ENCODE data around the gene UNC13C. TPM values are rescaled to one million over a fixed set of nuclear protein-coding genes. Genes with fewer than 3 reads are reported as not detected.
A peak's percentile ranks its signal among the peaks of the same experiment; 100 is the strongest.

The UNC13C gene
- total and polyA plus RNA-seq, 9 donors: 2.0 to 5.7 (median 3.5) TPM

DNA sequence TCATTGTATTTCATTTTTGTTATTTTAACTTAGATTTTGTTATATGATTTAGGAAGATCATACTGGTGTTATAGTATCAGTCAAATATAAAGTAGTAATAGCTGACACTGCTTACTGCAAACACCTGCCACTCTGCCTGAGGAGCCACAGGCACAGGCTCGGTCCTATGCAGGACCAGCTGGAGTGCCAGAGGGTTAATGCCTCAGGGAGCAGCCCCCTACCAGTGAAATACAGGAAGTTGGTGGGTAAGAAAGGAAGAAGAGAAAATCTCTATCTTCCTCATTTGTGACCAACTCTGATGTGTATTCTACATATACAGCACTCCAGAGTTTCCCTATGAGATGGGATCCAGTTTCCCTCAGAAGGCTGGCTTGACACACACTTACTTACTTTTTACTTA is 593.3 kb downstream of the UNC13C start:
- no CpG with 5 or more reads among the region's 1 CpG for WGBS (ENCODE audit: insufficient coverage)
- no peak for DNase-seq

DNA sequence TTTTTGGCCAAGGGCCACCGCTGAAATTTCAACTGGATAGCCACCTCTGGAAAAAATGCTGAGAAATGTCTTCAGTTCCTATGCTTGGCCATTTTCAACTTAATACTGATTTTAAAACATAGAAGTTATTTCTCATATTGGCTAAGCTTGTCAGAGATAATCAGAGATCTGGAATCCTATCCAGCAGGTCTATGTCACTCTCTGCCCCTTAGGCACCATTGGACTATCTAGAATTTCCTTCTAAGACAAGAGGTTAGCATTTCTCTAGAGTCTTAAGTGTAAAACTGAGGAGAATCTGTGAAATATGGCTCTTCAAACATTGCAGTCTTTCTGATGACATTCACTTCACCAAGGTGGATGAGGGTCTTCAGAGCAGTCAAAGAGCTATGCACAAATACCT is 597.3 kb downstream of the UNC13C start:
- H3K4me3 ChIP-seq (ENCODE audit: low read length): no peak overlapping the region
- DNase-seq: no peak
- H3K27ac ChIP-seq (ENCODE audit: low read length): no peak overlapping the region
- no CpG with 5 or more reads among the region's 1 CpG for WGBS (ENCODE audit: insufficient coverage)
- no peaks in the 10 kb centered on the region for H3K36me3 ChIP-seq (ENCODE audit: control insufficient read depth, insufficient read depth, low read length)
- H3K9me3 ChIP-seq (replicated peaks; ENCODE audit: control insufficient read depth, low read depth, low read length): no peaks in the 10 kb centered on the region
- no peaks in the 10 kb centered on the region for H3K27me3 ChIP-seq (ENCODE audit: control insufficient read depth, insufficient read depth, low read length)
- peaks cover 8% of the 10 kb centered on the region for H3K4me1 ChIP-seq (ENCODE audit: control insufficient read depth, insufficient read depth, low read length)

More for the DNA sequence above, 593.3 kb downstream of the UNC13C start:
- no peaks in the 10 kb centered on the region for H3K36me3 ChIP-seq (ENCODE audit: control insufficient read depth, insufficient read depth, low read length)
- H3K4me1 ChIP-seq (ENCODE audit: control insufficient read depth, insufficient read depth, low read length): no peaks in the 10 kb centered on the region
- H3K27ac ChIP-seq (ENCODE audit: low read length): no peak overlapping the region
- no peaks in the 10 kb centered on the region for H3K9me3 ChIP-seq (replicated peaks; ENCODE audit: control insufficient read depth, low read depth, low read length)
- no peaks in the 10 kb centered on the region for H3K27me3 ChIP-seq (ENCODE audit: control insufficient read depth, insufficient read depth, low read length)
- H3K4me3 ChIP-seq (ENCODE audit: low read length): no peak overlapping the region

DNA sequence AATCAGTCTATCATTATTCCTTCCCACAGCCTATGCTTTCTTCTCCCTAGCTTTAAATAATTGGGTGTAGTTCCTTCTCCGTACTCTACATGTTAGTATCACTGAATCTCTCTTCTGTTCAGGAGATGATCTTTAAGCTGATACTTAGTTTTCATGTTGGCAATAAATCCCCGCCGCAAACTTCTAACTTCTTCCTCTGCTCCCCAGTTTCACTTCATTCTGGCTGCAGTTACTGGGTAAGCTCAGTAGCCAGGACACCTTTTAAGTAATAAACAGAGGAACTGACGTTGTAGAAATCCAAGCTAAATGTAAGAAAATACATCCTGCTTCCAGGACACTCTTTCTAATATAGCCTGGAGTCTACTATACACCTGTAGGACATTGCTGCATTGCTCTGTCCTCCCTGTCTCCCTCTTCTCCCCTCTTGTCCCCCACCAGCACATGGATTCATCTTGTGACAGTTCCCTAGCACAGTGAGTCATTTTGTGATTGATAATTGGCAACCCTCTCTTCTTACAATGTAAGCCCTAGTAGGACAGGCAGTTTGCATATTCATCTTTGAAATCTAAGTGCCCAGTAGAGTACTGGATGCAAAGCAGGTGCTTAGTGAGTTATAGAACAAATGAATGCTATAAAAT is 598.2 kb downstream of the UNC13C start:
- no peak overlapping the region for H3K4me3 ChIP-seq (ENCODE audit: low read length)
- DNase-seq: peak; percentile 45
- 40% methylated on average over 1 of the region's 4 CpGs for WGBS (ENCODE audit: insufficient coverage)
- H3K36me3 ChIP-seq (ENCODE audit: control insufficient read depth, insufficient read depth, low read length): no peaks in the 10 kb centered on the region
- H3K27me3 ChIP-seq (ENCODE audit: control insufficient read depth, insufficient read depth, low read length): no peaks in the 10 kb centered on the region
- H3K27ac ChIP-seq (ENCODE audit: low read length): no peak overlapping the region
- no peaks in the 10 kb centered on the region for H3K9me3 ChIP-seq (replicated peaks; ENCODE audit: control insufficient read depth, low read depth, low read length)
- peaks cover 8% of the 10 kb centered on the region for H3K4me1 ChIP-seq (ENCODE audit: control insufficient read depth, insufficient read depth, low read length)

DNA sequence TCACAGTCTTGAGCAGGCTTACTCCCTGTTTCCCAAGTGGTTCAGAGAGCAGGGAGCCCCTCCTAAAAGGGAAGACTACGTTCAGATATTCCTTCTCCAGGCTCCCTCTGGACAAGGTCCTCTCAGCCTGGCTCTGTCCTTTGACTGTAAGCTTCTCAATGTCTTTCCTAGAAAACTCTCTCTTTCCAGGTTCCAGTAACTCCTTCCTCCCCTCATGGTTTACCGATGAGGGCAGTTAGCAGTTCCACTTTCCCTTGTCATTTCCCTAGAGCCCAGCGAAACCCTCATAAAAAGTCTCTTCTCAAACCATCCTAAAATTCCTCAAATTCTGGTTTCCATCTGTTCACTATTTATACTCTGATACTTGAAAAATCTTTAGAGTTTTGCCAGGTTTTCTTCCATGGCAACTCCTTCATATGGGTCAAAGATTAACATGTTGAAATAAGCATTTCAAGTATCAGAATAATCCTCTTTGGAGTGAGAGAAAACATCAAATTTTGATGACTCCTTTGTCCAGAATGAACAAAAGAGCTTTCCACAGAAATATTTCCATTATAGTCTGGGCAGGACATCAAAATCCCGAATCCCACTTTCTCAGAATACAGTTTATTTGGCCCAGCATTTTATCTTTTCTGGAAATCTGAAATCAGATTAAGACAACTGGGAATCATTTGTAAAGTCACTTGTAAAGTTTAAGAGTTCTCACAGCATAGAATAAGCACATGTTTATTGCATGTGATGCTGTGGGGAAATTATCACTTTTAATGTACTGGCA is 599.4 kb downstream of the UNC13C start:
- H3K4me1 ChIP-seq (ENCODE audit: control insufficient read depth, insufficient read depth, low read length): peaks cover 8% of the 10 kb centered on the region
- no peaks in the 10 kb centered on the region for H3K27me3 ChIP-seq (ENCODE audit: control insufficient read depth, insufficient read depth, low read length)
- H3K9me3 ChIP-seq (replicated peaks; ENCODE audit: control insufficient read depth, low read depth, low read length): no peaks in the 10 kb centered on the region
- 0% methylated on average over 3 of the region's 4 CpGs for WGBS (ENCODE audit: insufficient coverage)
- no peak overlapping the region for H3K4me3 ChIP-seq (ENCODE audit: low read length)
- peak overlapping the region; percentile 81 for H3K27ac ChIP-seq (ENCODE audit: low read length)
- DNase-seq: peak; percentile 94
- H3K36me3 ChIP-seq (ENCODE audit: control insufficient read depth, insufficient read depth, low read length): no peaks in the 10 kb centered on the region

DNA sequence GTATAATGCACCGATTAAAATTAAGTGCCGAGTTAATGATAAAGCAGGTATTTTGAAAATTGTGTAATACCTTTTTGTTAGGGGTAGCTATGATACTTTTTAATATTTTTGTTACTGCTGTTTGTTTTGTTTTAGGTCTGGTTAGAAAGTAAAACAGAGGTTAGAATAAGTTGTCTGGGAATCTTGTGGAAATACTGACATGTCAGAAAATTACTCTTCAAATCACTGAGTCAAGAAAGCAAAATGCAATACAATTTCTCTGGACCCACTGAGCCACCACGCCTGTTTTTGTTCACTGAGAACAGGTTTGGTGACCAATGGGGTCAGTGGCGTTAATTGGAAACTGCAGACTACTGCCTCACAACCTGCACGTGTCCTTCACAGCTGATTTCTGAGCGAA is 601.6 kb downstream of the UNC13C start:
- WGBS (ENCODE audit: insufficient coverage): 100% methylated on average over 2 of the region's 6 CpGs
- H3K4me1 ChIP-seq (ENCODE audit: control insufficient read depth, insufficient read depth, low read length): peaks cover 8% of the 10 kb centered on the region
- no peak for DNase-seq

DNA sequence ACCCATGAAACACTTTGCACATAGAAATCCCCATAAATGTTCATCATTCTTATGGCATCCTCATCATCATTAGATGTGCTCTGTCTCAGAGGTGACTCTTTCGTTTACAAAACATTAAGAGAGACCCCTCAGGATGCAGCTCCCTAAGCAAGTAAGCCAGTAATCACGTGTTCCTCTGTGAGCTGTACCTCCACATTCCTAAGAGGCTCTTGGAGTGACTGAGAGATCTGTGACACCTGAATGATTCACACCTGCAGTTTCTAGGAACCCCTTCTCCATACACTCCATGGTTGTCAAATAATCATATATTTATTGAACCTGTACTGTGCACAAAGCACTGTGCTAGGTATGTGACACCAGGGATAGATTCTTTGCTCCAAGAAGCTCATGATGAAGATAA is 602.4 kb downstream of the UNC13C start:
- no CpG with 5 or more reads among the region's 2 CpGs for WGBS (ENCODE audit: insufficient coverage)
- H3K36me3 ChIP-seq (ENCODE audit: control insufficient read depth, insufficient read depth, low read length): no peaks in the 10 kb centered on the region

More for the DNA sequence above, 601.6 kb downstream of the UNC13C start:
- no peak overlapping the region for H3K4me3 ChIP-seq (ENCODE audit: low read length)
- H3K36me3 ChIP-seq (ENCODE audit: control insufficient read depth, insufficient read depth, low read length): no peaks in the 10 kb centered on the region
- H3K9me3 ChIP-seq (replicated peaks; ENCODE audit: control insufficient read depth, low read depth, low read length): no peaks in the 10 kb centered on the region
- no peaks in the 10 kb centered on the region for H3K27me3 ChIP-seq (ENCODE audit: control insufficient read depth, insufficient read depth, low read length)
- H3K27ac ChIP-seq (ENCODE audit: low read length): no peak overlapping the region

DNA sequence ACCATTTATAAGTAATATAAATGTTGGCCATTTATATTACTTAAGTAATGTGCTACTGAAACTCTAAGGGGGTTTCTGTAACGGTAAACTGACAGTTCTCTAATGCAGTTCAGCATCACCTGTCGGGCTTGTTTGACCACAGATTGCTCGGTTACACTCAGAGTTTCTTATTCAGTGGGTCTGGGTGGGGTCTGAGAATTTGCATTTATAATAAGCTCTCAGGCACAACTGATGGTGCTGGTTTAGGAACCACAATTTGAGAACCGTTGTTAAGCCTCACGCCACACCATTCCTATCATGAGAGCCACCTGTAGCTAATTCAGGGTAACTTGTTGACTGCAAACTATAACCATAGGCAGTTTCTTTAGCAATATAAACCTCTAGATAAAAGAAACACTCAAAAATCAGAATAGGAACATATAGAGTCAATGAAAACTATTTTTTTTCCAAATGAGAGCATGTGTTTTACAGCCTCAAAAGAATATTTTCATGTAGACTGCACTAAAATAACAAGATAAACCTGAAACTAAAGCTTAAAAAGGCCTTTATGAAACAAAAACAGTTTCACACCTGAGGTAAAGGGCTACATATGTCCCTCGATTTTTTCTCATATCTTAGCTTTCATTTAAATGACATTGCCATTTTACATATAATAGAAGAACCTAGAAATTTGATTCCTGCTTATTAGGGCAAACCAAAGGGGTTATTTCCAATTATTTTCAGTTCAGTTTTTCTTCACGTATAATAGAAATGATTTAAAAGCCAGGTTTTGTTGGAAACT is 604.8 kb downstream of the UNC13C start:
- no peak overlapping the region for H3K4me3 ChIP-seq (ENCODE audit: low read length)
- H3K4me1 ChIP-seq (ENCODE audit: control insufficient read depth, insufficient read depth, low read length): peaks cover 4% of the 10 kb centered on the region
- 92% methylated on average over 2 of the region's 7 CpGs for WGBS (ENCODE audit: insufficient coverage)
- no peaks in the 10 kb centered on the region for H3K36me3 ChIP-seq (ENCODE audit: control insufficient read depth, insufficient read depth, low read length)
- H3K9me3 ChIP-seq (replicated peaks; ENCODE audit: control insufficient read depth, low read depth, low read length): no peaks in the 10 kb centered on the region
- no peak overlapping the region for H3K27ac ChIP-seq (ENCODE audit: low read length)
- no peak for DNase-seq
- H3K27me3 ChIP-seq (ENCODE audit: control insufficient read depth, insufficient read depth, low read length): no peaks in the 10 kb centered on the region

More for the DNA sequence above, 602.4 kb downstream of the UNC13C start:
- H3K4me3 ChIP-seq (ENCODE audit: low read length): no peak overlapping the region
- H3K9me3 ChIP-seq (replicated peaks; ENCODE audit: control insufficient read depth, low read depth, low read length): no peaks in the 10 kb centered on the region
- peaks cover 8% of the 10 kb centered on the region for H3K4me1 ChIP-seq (ENCODE audit: control insufficient read depth, insufficient read depth, low read length)
- H3K27me3 ChIP-seq (ENCODE audit: control insufficient read depth, insufficient read depth, low read length): no peaks in the 10 kb centered on the region
- no peak overlapping the region for H3K27ac ChIP-seq (ENCODE audit: low read length)
- DNase-seq: no peak

DNA sequence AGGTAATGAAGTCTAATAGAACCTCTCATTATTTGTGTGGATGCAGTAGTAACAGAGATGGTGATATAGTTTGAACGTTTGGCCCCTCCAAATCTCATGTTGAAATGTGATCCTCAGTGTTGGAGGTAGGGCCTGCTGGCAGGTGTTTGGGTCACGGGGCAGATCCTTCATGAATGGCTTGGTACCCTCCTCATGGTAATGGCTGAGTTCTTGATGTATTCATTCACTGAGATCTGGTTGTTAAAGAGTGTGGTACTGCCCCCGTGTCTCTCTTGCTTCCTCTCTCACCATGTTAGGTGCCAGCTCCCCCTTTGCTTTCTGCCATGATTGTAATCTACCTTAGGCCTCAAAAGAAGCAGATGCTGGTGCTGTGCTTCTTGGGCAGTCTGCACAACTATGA is 606.8 kb downstream of the UNC13C start:
- DNase-seq: no peak
- WGBS (ENCODE audit: insufficient coverage): 50% methylated on average over 1 of the region's 3 CpGs

DNA sequence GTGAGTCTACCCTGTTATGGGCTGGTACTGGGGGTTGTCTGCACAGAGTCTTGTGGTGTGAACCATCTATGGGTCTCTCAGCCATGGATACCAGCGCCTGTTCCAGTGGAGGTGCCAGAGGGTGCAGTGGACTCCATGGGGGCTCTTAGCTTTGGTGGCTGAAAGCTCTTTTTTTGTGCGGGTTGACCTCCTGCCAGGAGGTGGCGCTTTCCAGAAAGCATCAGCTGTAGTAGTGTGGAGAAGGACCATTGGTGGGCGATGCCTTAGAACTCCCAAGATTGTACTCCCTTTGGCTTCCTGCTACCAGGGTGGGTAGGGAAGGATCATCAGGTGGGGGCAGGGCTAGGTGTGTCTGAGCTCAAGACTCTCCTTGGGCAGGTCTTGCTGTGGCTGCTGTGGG is 615.9 kb downstream of the UNC13C start:
- H3K27me3 ChIP-seq (ENCODE audit: control insufficient read depth, insufficient read depth, low read length): no peaks in the 10 kb centered on the region
- 100% methylated on average over 2 of the region's 4 CpGs for WGBS (ENCODE audit: insufficient coverage)

More for the DNA sequence above, 606.8 kb downstream of the UNC13C start:
- H3K4me1 ChIP-seq (ENCODE audit: control insufficient read depth, insufficient read depth, low read length): no peaks in the 10 kb centered on the region
- no peaks in the 10 kb centered on the region for H3K27me3 ChIP-seq (ENCODE audit: control insufficient read depth, insufficient read depth, low read length)
- no peak overlapping the region for H3K27ac ChIP-seq (ENCODE audit: low read length)
- peaks cover 1% of the 10 kb centered on the region for H3K9me3 ChIP-seq (replicated peaks; ENCODE audit: control insufficient read depth, low read depth, low read length)
- H3K36me3 ChIP-seq (ENCODE audit: control insufficient read depth, insufficient read depth, low read length): no peaks in the 10 kb centered on the region
- H3K4me3 ChIP-seq (ENCODE audit: low read length): no peak overlapping the region

DNA sequence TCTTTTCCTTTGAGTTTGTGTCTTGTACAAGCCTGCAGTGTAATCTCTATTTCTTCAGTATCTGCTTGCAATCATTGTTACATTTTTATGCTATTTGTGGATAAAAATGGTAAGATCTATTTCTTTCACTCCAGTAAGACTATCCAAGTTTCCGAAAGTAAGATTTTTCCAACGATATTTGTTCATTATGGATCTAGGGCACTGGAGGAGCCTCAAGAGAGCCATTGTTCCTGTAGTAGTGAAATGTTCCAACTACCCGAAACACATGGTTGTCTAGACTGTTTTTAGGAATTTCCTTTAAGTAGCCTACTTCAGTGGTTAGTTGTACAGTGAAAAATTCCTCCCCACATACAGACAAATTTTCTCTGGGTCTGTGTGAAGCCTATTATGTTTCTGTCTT is 621.1 kb downstream of the UNC13C start:
- Histone ChIP-seq H3K27me3 (ENCODE audit: control insufficient read depth, insufficient read depth, low read length) (no peaks in the 10 kb centered on the region), H3K27ac (ENCODE audit: low read length) (no peak overlapping the region), H3K36me3 (ENCODE audit: control insufficient read depth, insufficient read depth, low read length) (no peaks in the 10 kb centered on the region), H3K9me3 (replicated peaks; ENCODE audit: control insufficient read depth, low read depth, low read length) (no peaks in the 10 kb centered on the region), H3K4me3 (ENCODE audit: low read length) (no peak overlapping the region), H3K4me1 (ENCODE audit: control insufficient read depth, insufficient read depth, low read length) (no peaks in the 10 kb centered on the region)
- DNase-seq: peak; percentile 91
- WGBS (ENCODE audit: insufficient coverage): no CpG with 5 or more reads among the region's 3 CpGs

More for the DNA sequence above, 615.9 kb downstream of the UNC13C start:
- no peaks in the 10 kb centered on the region for H3K4me1 ChIP-seq (ENCODE audit: control insufficient read depth, insufficient read depth, low read length)
- H3K36me3 ChIP-seq (ENCODE audit: control insufficient read depth, insufficient read depth, low read length): no peaks in the 10 kb centered on the region
- peaks cover 5% of the 10 kb centered on the region for H3K9me3 ChIP-seq (replicated peaks; ENCODE audit: control insufficient read depth, low read depth, low read length)
- no peak overlapping the region for H3K27ac ChIP-seq (ENCODE audit: low read length)
- no peak overlapping the region for H3K4me3 ChIP-seq (ENCODE audit: low read length)
- no peak for DNase-seq

Measured in muscle of leg (tissue), 11 donors.